ENCODE results near the gene ARHGAP45. TPM values are rescaled to one million over a fixed set of nuclear protein-coding genes. Genes with fewer than 3 reads are reported as not detected.

Gene ARHGAP45
- total RNA-seq, 2 experiments from 2014 or later: 136 to 150 TPM

GRCh38 chr19:1135454-1135853 lies 68.5 kb downstream of the ARHGAP45 start:
- ChIA-PET CTCF (no interaction called here), POLR2A (interaction anchor here (1.0 to 1.6 kb wide), 2 partner anchors 11 to 20 kb away, joined by 3 read pairs; no protein-coding TSS in a partner anchor)
- ATAC-seq: no peak
- Mint-ChIP-seq H3K4me1 (ENCODE audit: low read depth) (peaks cover 31% of the 10 kb centered on the region), H3K27ac (no peak overlapping the region), H3K36me3 (ENCODE audit: low read depth) (peaks cover 13% of the 10 kb centered on the region), H3K4me3 (no peak overlapping the region), H3K27me3 (no peaks in the 10 kb centered on the region), H3K9me3 (no peaks in the 10 kb centered on the region)
- no peak for TF ChIP-seq CTCF (IDR thresholded peaks at IDR 0.05)
- DNase-seq: no peak
- intact Hi-C loops (cut with micrococcal nuclease): loop anchor here (10.0 kb wide), 1 partner anchor 49 kb away; no protein-coding TSS in a partner anchor

DNA sequence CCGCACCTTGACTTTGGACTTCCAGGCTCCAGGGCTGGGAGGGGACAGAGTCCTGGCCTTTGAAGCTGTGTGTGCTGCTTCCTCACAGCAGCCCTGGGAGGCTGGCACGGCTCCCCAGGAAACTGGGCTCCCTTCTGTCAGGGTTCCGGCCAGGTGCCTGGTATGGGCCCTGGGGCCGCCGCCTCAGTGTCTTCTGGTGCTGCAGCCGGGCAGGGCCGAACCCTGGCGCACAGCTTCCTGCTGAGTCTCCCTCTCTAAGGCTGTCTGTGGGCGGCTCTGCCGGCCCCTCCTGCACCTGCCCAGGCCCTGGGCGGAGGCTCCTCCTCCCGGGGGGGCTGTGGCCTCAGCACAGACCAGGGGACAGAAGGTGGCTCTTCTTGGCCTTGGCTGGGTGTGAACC lies 69.2 kb downstream of the ARHGAP45 start:
- Mint-ChIP-seq H3K27me3 (no peaks in the 10 kb centered on the region), H3K4me3 (no peak overlapping the region), H3K36me3 (ENCODE audit: low read depth) (peaks cover 13% of the 10 kb centered on the region), H3K4me1 (ENCODE audit: low read depth) (peaks cover 25% of the 10 kb centered on the region), H3K27ac (peak overlapping the region; percentile 79), H3K9me3 (no peaks in the 10 kb centered on the region)
- DNase-seq (peak; percentile 17), ATAC-seq (no peak)
- CTCF ChIA-PET: no interaction called here
- intact Hi-C loops (cut with micrococcal nuclease): loop anchor here (10.0 kb wide), 1 partner anchor 49 kb away; no protein-coding TSS in a partner anchor
- no peak for TF ChIP-seq CTCF (IDR thresholded peaks at IDR 0.05)
- POLR2A ChIA-PET: interaction anchor here (1.6 kb wide), 1 partner anchor 19 kb away, joined by 3 read pairs; no protein-coding TSS in a partner anchor

Other genes with a start within 250 kb of the ARHGAP45 start
- not detected for gene PLPPR3, start 245.2 kb upstream of the ARHGAP45 start, total RNA-seq
- not detected for gene AZU1, start 239.3 kb upstream of the ARHGAP45 start, total RNA-seq
- gene PRTN3, start 226.2 kb upstream of the ARHGAP45 start, total RNA-seq: not detected
- not detected for gene ELANE, start 214.9 kb upstream of the ARHGAP45 start, total RNA-seq
- 1 to 10 TPM in 1 of 2 experiments, under 1 TPM in 1; 0.60 to 1.4 TPM for gene CFD, start 207.5 kb upstream of the ARHGAP45 start, total RNA-seq
- 10 to 100 TPM; 37.6 to 37.8 TPM for gene MED16, start 174.0 kb upstream of the ARHGAP45 start, total RNA-seq
- not detected for gene RNU6-9, start 173.7 kb upstream of the ARHGAP45 start, total RNA-seq
- gene R3HDM4, start 153.9 kb upstream of the ARHGAP45 start, total RNA-seq: 10 to 100 TPM; 58.4 to 61.5 TPM
- 10 to 100 TPM; 14.0 to 15.5 TPM for gene KISS1R, start 149.8 kb upstream of the ARHGAP45 start, total RNA-seq
- 10 to 100 TPM; 18.7 to 22.1 TPM for gene ARID3A, start 141.1 kb upstream of the ARHGAP45 start, total RNA-seq
- 10 to 100 TPM; 75.3 to 78.1 TPM for gene WDR18, start 82.8 kb upstream of the ARHGAP45 start, total RNA-seq
- gene GRIN3B, start 66.7 kb upstream of the ARHGAP45 start, total RNA-seq: under 1 TPM in 1 of 2 experiments, not detected in 1; 0.07 TPM
- 100 to 1,000 TPM; 115 to 117 TPM for gene TMEM259, start 46.0 kb upstream of the ARHGAP45 start, total RNA-seq
- gene RNU6-2, start 45.6 kb upstream of the ARHGAP45 start, total RNA-seq: not detected
- gene CNN2, start 40.6 kb upstream of the ARHGAP45 start, total RNA-seq: 10 to 100 TPM; 97.4 to 98.3 TPM
- gene ABCA7, start 27.1 kb upstream of the ARHGAP45 start, total RNA-seq: 10 to 100 TPM; 14.0 to 14.6 TPM
- 100 to 1,000 TPM; 271 to 282 TPM for gene POLR2E, start 28.2 kb downstream of the ARHGAP45 start, total RNA-seq
- gene GPX4, start 36.8 kb downstream of the ARHGAP45 start, total RNA-seq: 100 to 1,000 TPM; 224 to 232 TPM
- gene SBNO2, start 107.1 kb downstream of the ARHGAP45 start, total RNA-seq: 10 to 100 TPM; 41.7 to 42.0 TPM
- gene STK11, start 138.6 kb downstream of the ARHGAP45 start, total RNA-seq: 10 to 100 TPM; 55.1 to 58.0 TPM
- gene CBARP, start 170.8 kb downstream of the ARHGAP45 start, total RNA-seq: under 1 TPM; 0.49 to 0.86 TPM
- 100 to 1,000 TPM; 186 to 199 TPM for gene ATP5F1D, start 174.6 kb downstream of the ARHGAP45 start, total RNA-seq
- gene MIDN, start 181.4 kb downstream of the ARHGAP45 start, total RNA-seq: 10 to 100 TPM; 41.1 to 43.9 TPM
- gene CIRBP, start 202.2 kb downstream of the ARHGAP45 start, total RNA-seq: 100 to 1,000 TPM; 161 to 180 TPM
- gene FAM174C, start 208.4 kb downstream of the ARHGAP45 start, total RNA-seq: 10 to 100 TPM; 77.0 to 88.0 TPM
- not detected for gene EFNA2, start 218.7 kb downstream of the ARHGAP45 start, total RNA-seq

Measured in activated CD8-positive, alpha-beta T cell treated with anti-CD3 and anti-CD28 coated beads for 36 hours (primary cell).